Sigmoid colon (tissue), 7 donors: ENCODE measurements around the gene KCNQ1OT1. TPM values are rescaled to one million over a fixed set of nuclear protein-coding genes. Genes with fewer than 3 reads are reported as not detected.

ENCODE experiments used
- DNase-seq: peaks from one replicate; pipeline ENCODE4 v3.0.0-alpha.2; 2019
- H3K27ac ChIP-seq, 4 donors: fragments of 200-600 bp; sonication (generic); one replicate each; pipeline ENCODE4 v1.5.1; 2016 to 2019; ENCODE audit warnings: mild to moderate bottlenecking in 1 of 4
- H3K27me3 ChIP-seq, 3 donors: fragments of 200-600 bp; sonication (generic); one replicate each; pipeline ENCODE4 v1.5.1; 2019; ENCODE audit warnings: mild to moderate bottlenecking in 1 of 3
- H3K36me3 ChIP-seq, 4 donors: fragments of 200-600 bp; sonication (generic); one replicate each; pipeline ENCODE4 v1.5.1; 2016 to 2019
- H3K4me1 ChIP-seq, 4 donors: fragments of 200-600 bp; sonication (generic); one replicate each; pipeline ENCODE4 v1.5.1; 2017 to 2019
- H3K4me3 ChIP-seq, 4 donors: fragments of 200-600 bp; sonication (generic); one replicate each; pipeline ENCODE4 v1.5.1; 2017 to 2019; ENCODE audit warnings: mild to moderate bottlenecking in 2 of 4, moderate library complexity in 1 of 4
- H3K9me3 ChIP-seq, 4 donors: fragments of 200-600 bp in 3 of 4; sonication (generic) in 3 of 4; one replicate each; pipeline versions ENCODE4 v1.5.1 to v1.6.1; 2013 to 2019
- CTCF ChIP-seq, 4 experiments: fragments of 450-650 bp in 3 of 4; fragments of 200-600 bp in 1 of 4; IDR thresholded peaks; one replicate each; pipeline ENCODE4 v1.5.1; 2016 to 2019; ENCODE audit warnings: antibody characterized with exemption in 4 of 4, mild to moderate bottlenecking in 3 of 4, moderate library complexity in 2 of 4
- EP300 ChIP-seq, 4 donors: sonication (generic); formaldehyde crosslinking; IDR thresholded peaks; one replicate each; pipeline ENCODE4 v1.6.1; 2017; ENCODE audit warnings: antibody characterized with exemption in 4 of 4
- POLR2A ChIP-seq, 2 donors: fragments of 450-650 bp; IDR thresholded peaks; one replicate each; pipeline ENCODE4 v1.6.1; 2016; ENCODE audit warnings: antibody characterized with exemption in 2 of 2, mild to moderate bottlenecking in 2 of 2, moderate library complexity in 2 of 2
- POLR2AphosphoS5 ChIP-seq, 4 donors: sonication (generic); formaldehyde crosslinking; IDR thresholded peaks; one replicate each; pipeline ENCODE4 v1.6.1; 2017; ENCODE audit warnings: antibody characterized with exemption in 4 of 4
- WGBS, 2 donors: extraction: QIAGEN DNeasy Blood & Tissue Kit; methylation state at CpG; one replicate each; pipeline ENCODE4 v1.1.7; 2013; 5-methylcytosine and 5-hydroxymethylcytosine counted together
- intact Hi-C: fragments of 100-400 bp; cut with DNase I; formaldehyde crosslinking; loops from one replicate; pipeline ENCODE4 v1.15.1; 2023
- polyA plus RNA-seq, 3 donors: library from polyadenylated mRNA; stranded (reverse); fragments of 200-250 nt; gene quantifications; one replicate each; pipeline ENCODE4 v1.2.3, GENCODE V29; 2013
- total RNA-seq, 4 donors: library from RNA; depleted of rRNA; stranded (reverse); fragments of >200 nt; gene quantifications; one replicate each; pipeline ENCODE4 v1.1.0, GENCODE V29; 2016
- donor health status: healthy with polysubstance abuse.
- donor health status: Bipolar disorder and iron deficiency.
- donor health status: healthy.

The KCNQ1OT1 gene
- total and polyA plus RNA-seq, 7 donors: under 0.01 to 3.6 (median 0.99) TPM

GRCh38 chr11:2728663-2729332, 29.0 kb upstream of the KCNQ1OT1 start:
- no peaks in the 10 kb centered on the region for H3K4me1 ChIP-seq
- 91% methylated on average over 18 of the region's 18 CpGs for WGBS, 2 donors
- intact Hi-C loops: no loop called here

GRCh38 chr11:2728128-2728662, 28.4 kb upstream of the KCNQ1OT1 start:
- Histone ChIP-seq H3K27ac (no peak overlapping the region), H3K36me3 (no peaks in the 10 kb centered on the region), H3K4me1 (no peaks in the 10 kb centered on the region), H3K9me3 (no peaks in the 10 kb centered on the region), H3K27me3 (no peaks in the 10 kb centered on the region), H3K4me3 (no peak overlapping the region)
- TF ChIP-seq POLR2AphosphoS5 (IDR thresholded peaks at IDR 0.05): no peak
- TF ChIP-seq EP300 (IDR thresholded peaks at IDR 0.05): no peak
- no peak for TF ChIP-seq POLR2A (IDR thresholded peaks at IDR 0.05)
- TF ChIP-seq CTCF (IDR thresholded peaks at IDR 0.05): no peak
- no peak for DNase-seq
- WGBS, 2 donors: 90 to 91% methylated on average over 17 of the region's 17 CpGs
- intact Hi-C loops: no loop called here

More at GRCh38 chr11:2728663-2729332, 29.0 kb upstream of the KCNQ1OT1 start:
- Histone ChIP-seq H3K4me3 (no peak overlapping the region), H3K27me3 (no peaks in the 10 kb centered on the region), H3K9me3 (no peaks in the 10 kb centered on the region), H3K27ac (no peak overlapping the region), H3K36me3 (no peaks in the 10 kb centered on the region)
- TF ChIP-seq CTCF (IDR thresholded peaks at IDR 0.05) (no peak), EP300 (IDR thresholded peaks at IDR 0.05) (no peak), POLR2AphosphoS5 (IDR thresholded peaks at IDR 0.05) (no peak), POLR2A (IDR thresholded peaks at IDR 0.05) (no peak)
- no peak for DNase-seq

- no peaks in the 10 kb centered on the region for H3K36me3 ChIP-seq
- WGBS, 2 donors: 94 to 96% methylated on average over 4 of the region's 4 CpGs
Observed at GRCh38 chr11:2726964-2727363, 27.2 kb upstream of the KCNQ1OT1 start.

GRCh38 chr11:2725368-2726300, 25.8 kb upstream of the KCNQ1OT1 start:
- Histone ChIP-seq H3K27ac (peak overlapping the region in 1 of 4 donors; percentile 6), H3K4me1 (no peaks in the 10 kb centered on the region), H3K9me3 (no peaks in the 10 kb centered on the region), H3K27me3 (no peaks in the 10 kb centered on the region), H3K36me3 (no peaks in the 10 kb centered on the region), H3K4me3 (no peak overlapping the region)
- TF ChIP-seq POLR2AphosphoS5 (IDR thresholded peaks at IDR 0.05) (peak in 1 of 4 donors; percentile 9), CTCF (IDR thresholded peaks at IDR 0.05) (no peak)
- WGBS, 2 donors: 85 to 88% methylated on average over 27 of the region's 27 CpGs
- peak; percentile 87 for DNase-seq
- intact Hi-C loops: no loop called here

More at GRCh38 chr11:2726964-2727363, 27.2 kb upstream of the KCNQ1OT1 start:
- H3K4me3 ChIP-seq: no peak overlapping the region
- H3K27ac ChIP-seq: no peak overlapping the region
- H3K27me3 ChIP-seq: no peaks in the 10 kb centered on the region
- DNase-seq: no peak
- H3K4me1 ChIP-seq: no peaks in the 10 kb centered on the region
- intact Hi-C loops: no loop called here
- no peaks in the 10 kb centered on the region for H3K9me3 ChIP-seq
- TF ChIP-seq POLR2A (IDR thresholded peaks at IDR 0.05): no peak
- no peak for TF ChIP-seq EP300 (IDR thresholded peaks at IDR 0.05)
- no peak for TF ChIP-seq POLR2AphosphoS5 (IDR thresholded peaks at IDR 0.05)
- TF ChIP-seq CTCF (IDR thresholded peaks at IDR 0.05): no peak
